Measurements from ENCODE around the gene ZSWIM4.
A peak's percentile ranks its signal among the peaks of the same experiment; 100 is the strongest.
"Not testable (repeated sequence)": the region's sequence is repeated elsewhere in the genome, so short reads cannot be mapped to it uniquely, and the experiment has no call there.

Gene ZSWIM4

GRCh38 chr19:13852171-13852707 is 57.0 kb downstream of the ZSWIM4 start:
- not testable (repeated sequence) for DNase-seq

- DNase-seq = no peak
Observed at GRCh38 chr19:13856497-13856896, 61.3 kb downstream of the ZSWIM4 start.

DNA sequence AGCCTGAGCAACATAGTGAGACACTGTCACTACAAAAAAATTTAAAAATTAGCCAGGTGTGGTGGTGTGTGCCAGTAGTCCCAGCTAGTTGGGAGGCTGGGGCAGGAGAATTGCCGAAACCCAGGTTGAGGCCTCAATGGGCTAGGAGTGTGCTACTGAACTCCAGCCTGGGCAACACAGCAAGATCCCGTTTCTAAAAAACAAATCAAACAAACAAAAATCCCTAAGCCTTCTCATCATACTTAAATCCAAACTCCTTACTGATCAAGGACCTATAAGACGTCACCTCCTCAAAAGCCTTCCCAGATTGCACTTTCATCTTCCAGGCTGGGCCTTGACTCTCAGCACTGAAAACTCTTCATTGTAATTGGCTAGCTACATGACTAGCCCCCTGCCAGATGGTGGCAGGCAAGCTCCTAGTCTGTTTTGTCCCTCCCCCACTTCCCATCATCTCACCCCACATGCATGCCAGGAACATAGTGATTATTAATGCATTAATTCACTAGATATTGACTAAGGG is 64.2 kb downstream of the ZSWIM4 start:
- DNase-seq = no peak

DNA sequence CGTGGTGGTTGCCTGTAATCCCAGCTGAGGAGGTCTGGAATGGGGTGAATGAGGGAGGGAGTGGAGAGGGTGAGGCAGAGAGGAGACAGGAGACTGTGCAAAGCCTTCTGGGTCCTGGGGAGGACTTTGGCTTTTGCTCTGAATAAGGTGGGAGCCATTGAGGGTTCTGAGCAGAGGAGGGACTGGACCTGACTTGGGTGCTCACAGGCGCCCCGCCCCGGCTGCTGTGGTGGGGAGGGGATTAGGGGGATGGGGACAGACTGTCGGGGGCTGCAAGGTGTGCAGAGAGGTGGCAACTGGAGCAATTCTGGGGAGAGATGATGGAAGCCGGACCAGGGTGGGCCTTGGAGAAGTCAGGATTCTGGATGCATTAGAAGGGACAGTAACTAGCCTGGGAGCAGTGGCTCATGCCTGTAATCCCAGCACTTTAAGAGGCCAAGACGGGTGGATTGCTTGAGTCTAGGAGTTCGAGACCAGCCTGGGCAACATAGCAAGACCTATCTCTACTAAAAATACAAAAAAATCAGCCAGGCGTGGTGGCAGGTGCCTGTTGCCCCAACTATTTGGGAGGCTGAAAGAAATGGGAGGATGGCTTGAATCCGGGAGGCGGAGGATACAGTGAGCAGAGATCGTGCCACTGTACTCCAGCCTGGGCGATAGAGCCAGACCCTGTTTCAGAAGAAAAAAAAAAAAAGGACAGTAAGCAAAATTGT is 65.6 kb downstream of the ZSWIM4 start:
- DNase-seq = no peak

GRCh38 chr19:13861392-13861713 is 66.1 kb downstream of the ZSWIM4 start:
- DNase-seq = no peak

DNA sequence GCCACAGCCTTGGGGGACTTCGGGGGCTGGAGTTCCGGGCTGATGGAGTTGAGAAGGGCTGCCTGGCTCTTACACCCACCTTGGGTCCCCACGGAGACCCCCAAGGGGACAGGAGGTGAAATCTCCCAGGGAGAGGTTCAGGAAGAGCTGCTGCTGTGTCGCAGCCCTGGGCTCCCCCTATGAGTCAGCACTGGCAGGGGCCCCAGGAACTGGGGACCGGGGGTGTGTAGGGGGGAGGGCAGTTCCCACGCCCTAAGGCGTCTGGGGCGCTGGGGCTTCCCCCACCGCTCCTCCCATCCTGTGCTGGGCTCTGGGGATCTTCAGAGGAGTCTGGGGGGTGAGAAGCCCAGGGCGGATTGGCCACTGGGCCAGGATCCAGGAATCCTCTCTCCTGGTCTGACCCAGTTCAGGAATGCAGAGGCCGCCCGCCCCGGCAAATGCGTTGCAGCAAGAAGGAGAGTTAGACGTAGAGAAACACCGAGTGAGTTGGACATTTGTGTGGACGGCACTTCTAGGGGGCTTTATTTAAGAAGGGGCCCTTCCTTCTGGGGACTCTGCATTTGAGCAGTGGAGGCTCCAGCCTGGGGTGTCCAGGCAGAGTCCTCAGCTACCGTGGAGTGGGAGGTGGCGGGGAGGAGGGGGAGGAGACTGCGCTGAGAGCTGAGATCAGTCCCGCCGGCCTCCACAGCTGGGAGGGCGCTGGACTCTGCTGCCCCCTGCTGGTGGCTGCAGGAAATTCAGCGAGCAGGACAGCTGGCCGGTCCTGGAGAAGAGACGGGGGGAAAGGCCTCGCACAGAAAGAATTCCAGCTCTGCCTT is 66.7 kb downstream of the ZSWIM4 start:
- DNase-seq = peak; percentile 72 to 75

DNA sequence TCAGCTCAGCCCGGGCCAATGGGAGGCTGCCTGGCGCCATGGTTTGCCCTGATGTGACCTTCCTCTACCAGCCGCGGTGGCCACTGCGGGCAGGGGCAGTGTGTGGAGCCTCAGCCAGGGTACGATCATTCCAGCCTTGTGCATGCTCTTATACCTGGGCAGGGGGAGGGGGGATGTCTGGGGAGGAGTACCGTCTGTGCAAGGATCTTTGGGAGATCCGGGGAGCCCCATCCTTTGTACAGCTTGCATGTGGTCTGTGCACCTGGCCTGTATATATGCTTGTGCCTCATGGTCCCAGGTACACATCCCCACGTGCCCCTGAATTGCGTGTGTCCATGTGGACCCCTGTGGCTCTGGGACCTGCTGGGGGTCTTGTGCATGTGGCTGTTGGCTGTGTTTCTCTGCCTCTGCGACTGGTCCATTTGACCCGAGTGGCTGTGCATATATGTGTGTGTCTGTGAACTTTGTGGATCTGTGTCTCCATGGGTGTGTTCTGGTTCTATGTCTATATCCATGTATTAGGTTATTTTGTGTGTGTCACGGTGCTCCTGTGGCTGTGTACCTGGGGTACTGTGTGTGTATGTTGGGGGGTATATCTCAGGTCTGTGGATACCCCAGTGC is 68.9 kb downstream of the ZSWIM4 start:
- no peak for DNase-seq

DNA sequence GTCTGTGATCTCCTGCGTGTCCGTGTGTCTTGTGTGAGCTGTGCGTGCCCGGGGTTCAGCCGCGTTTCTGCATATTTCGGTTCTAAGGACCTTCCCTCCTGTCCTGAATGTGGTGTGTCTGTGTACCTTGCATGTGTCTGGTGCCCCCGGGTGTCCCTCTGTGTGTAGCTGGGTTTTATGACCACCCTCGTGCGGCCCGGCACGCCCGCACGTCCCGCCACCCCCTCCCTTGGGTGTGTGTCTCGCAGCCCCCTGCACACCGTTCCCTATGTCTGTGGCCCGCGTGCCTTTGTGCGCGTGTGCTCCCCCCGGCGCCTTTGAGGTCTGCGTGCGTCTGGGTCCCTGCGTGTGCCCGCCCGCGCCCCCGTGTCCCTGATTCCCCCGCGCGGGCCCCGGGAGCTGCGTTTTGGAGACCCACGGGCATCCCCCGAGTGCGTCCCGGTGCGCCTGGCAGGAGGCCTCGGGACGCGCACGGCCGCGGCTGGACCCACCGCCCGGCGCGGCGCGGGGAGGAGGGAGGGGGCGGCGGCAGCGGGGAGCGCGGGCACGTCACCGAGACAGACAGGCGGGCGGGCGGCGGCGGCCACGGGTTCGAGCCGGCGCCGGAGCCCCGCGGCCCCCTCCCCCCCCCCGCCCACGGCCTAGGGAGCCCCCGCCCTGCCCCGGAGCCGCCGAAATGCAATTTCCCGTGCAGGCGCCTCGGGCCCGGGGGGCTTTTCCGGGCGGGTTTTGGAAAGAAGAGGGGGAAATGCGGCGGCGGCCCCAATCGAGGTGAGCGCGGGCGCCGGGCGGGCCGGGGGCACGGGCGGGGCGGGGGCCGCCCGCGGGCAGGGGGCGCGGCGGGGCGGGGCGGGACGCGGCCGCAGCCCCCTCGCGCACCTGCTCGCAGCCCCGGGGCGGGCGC is 69.7 kb downstream of the ZSWIM4 start:
- DNase-seq = no peak

- DNase-seq = peak in 1 of 2 experiments; percentile 50
Observed at GRCh38 chr19:13865571-13866462, 70.6 kb downstream of the ZSWIM4 start.

DNA sequence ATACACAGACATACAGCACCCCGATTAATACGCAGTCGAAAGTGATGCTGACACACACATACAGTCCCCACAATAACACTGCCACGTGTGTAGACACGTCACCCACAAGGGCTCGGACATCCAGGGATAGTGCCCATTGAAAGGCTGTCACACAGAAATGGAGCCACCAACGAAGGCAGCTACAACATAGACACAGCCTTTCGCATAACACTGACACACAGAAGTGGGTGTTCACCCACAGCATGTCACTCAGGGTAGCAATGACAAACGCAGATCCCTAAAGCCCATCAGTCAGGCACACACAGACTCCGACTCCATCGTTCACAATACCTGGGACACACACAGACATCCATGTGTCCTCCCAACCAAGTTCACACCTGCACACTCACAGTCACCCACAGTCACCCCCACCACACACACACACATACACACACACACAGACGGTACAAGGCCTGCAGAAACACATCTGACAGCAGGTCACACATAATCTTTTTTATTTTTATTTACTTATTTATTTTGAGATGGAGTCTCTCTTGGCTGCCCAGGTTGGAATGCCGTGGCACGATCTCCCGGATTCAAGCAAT is 71.3 kb downstream of the ZSWIM4 start:
- no peak for DNase-seq

DNA sequence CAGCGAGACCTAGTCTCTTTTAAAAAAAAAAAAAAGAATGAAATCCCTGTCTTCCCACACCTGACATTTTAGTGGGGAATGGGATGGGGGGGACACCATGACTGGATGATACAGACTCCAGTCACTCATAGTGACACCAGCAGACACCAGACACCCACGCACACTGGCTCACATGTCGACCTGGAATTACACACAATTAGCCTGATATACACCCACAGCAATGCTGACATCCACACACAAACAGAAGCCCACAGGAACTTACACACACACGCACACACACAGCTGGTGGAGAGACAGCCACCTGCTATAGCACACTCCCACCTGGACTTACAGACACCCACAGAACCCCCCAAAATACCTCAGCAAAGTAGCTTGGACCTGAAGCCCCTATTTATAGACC is 73.4 kb downstream of the ZSWIM4 start:
- DNase-seq = no peak

- no peak for DNase-seq
Observed at GRCh38 chr19:13869281-13869680, 74.0 kb downstream of the ZSWIM4 start.

DNA sequence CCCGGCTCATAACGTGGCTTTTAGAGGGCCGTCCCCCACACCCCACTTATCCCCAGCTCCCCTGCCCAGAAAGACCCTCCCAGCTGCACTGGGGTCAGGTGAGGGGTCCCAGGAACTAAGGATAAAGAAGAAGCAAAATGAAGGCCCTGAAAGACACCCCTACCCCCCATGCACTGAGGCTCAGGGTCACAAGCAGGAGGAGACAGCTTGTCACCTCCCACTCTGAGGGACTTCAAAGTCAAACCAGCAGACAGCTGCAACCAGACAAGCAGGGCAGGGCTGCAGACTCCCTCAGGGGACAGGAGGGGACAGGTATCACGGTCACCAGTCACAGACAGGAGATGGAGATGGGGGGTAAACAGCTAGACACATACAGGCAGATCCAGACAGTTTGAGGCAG is 75.6 kb downstream of the ZSWIM4 start:
- DNase-seq = no peak

DNA sequence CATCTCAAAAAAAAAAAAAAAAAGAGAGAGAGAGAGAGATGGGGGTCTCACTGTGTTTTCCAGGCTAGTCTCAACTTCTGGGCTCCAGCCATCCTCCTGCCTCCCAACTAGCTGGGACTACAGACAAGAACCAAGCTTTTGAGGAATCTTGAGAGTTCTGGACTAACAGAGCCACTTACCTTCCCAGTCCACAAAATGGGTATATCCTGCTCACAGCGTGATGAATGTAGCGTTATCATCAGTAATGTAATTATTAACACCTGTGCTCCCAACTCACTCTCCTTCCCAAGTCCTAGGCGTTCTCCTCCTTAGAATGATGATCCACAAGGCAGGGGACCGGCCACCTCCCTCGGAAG is 77.1 kb downstream of the ZSWIM4 start:
- DNase-seq = no peak

- DNase-seq = no peak
Observed at GRCh38 chr19:13872695-13873389, 77.6 kb downstream of the ZSWIM4 start.

GRCh38 chr19:13873834-13874515 is 78.7 kb downstream of the ZSWIM4 start:
- DNase-seq = no peak

DNA sequence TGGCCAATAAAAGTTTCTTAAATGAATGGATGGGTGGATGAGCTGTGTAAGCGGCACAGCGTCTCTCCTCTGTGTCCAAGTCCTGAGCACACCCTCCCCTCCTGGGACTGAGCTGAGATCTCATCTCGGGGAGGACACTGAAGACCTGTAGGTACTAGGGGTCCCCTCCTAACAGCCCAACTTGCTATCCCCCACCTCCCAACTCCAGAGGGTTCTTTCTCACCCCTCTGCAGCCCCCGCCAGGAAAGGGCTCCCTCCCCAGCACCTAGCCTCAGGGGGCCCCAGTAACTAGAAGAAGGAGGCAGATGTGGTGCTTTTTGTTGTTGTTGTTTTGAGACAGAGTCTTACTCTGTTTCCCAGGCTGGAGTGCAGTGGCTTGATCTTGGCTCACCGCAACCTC is 80.6 kb downstream of the ZSWIM4 start:
- no peak for DNase-seq

GRCh38 chr19:13876834-13877233 is 81.6 kb downstream of the ZSWIM4 start, which contains the start of gene NANOS3:
Gene NANOS3 (plus strand): TSS chr19:13877134. CDS start chr19:13877249, 115 bp downstream.
- no peak for DNase-seq

DNA sequence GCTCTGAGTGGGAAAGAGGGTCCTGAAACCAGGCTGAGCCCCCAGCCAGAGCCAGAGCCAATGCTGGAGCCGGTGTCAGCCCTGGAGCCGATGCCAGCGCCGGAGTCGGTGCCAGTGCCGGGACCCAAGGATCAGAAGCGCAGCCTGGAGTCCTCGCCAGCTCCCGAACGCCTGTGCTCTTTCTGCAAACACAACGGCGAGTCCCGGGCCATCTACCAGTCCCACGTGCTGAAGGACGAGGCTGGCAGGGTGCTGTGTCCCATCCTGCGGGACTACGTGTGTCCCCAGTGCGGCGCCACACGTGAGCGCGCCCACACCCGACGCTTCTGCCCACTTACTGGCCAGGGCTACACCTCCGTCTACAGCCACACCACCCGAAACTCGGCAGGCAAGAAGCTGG is 82.1 kb downstream of the ZSWIM4 start:
- DNase-seq = no peak
